Neural cell (in vitro differentiated cells): ENCODE results near the gene ABHD14A.

Source experiments
- CTCF ChIP-seq: fragments of 450-650 bp; IDR thresholded peaks from 2 replicates; pipeline ENCODE4 v1.5.1; 2014; ENCODE audit warnings: antibody characterized with exemption, mild to moderate bottlenecking, moderate library complexity; ENCODE audit not compliant: poor library complexity, severe bottlenecking
- EP300 ChIP-seq: fragments of 450-650 bp; conservative IDR thresholded peaks from 2 replicates; pipeline ENCODE4 v1.6.1; 2014; ENCODE audit warnings: antibody characterized with exemption, mild to moderate bottlenecking, moderate library complexity; ENCODE audit not compliant: poor library complexity, severe bottlenecking
- EZH2 ChIP-seq: fragments of 200-600, 300-800 bp; shearing (Covaris generic), sonication (generic); IDR thresholded peaks from 2 replicates; pipeline ENCODE4 v1.6.1; 2014; ENCODE audit warnings: antibody characterized with exemption, low read length, borderline replicate concordance, mild to moderate bottlenecking; ENCODE audit not compliant: insufficient read depth, poor library complexity, severe bottlenecking
- MXI1 ChIP-seq: fragments of 450-650 bp; conservative IDR thresholded peaks from 2 replicates; pipeline ENCODE4 v1.6.1; 2014; ENCODE audit warnings: antibody characterized with exemption, mild to moderate bottlenecking; ENCODE audit not compliant: poor library complexity, severe bottlenecking
- POLR2AphosphoS5 ChIP-seq: IDR thresholded peaks from 2 replicates; pipeline ENCODE4 v1.6.1; 2012
- RAD21 ChIP-seq: fragments of 450-650 bp; conservative IDR thresholded peaks from 2 replicates; pipeline ENCODE4 v1.6.1; 2014; ENCODE audit warnings: antibody characterized with exemption, mild to moderate bottlenecking, moderate library complexity
- REST ChIP-seq: IDR thresholded peaks from 2 replicates; pipeline ENCODE4 v1.6.1; 2012; ENCODE audit warnings: borderline replicate concordance
- TAF1 ChIP-seq: IDR thresholded peaks from 2 replicates; pipeline ENCODE4 v1.6.1; 2012; ENCODE audit warnings: low read depth

- TF ChIP-seq CTCF: no peak
- no peak for TF ChIP-seq TAF1
- no peak for TF ChIP-seq EP300
- TF ChIP-seq MXI1: no peak
- no peak for TF ChIP-seq POLR2AphosphoS5
- no peak for TF ChIP-seq REST
- no peak for TF ChIP-seq RAD21
- no peak for TF ChIP-seq EZH2
These were observed 43.1 kb upstream of the ABHD14A start for GRCh38 chr3:51931756-51932155.
